Neuronal stem cell (in vitro differentiated cells): ENCODE measurements around the gene CHPF2.

Experiments used
- DNase-seq: peaks from one replicate; pipeline ENCODE4 v3.0.0-alpha.2; 2013; ENCODE audit warnings: low spot score
- H2AFZ ChIP-seq: one replicate; pipeline ENCODE4 v1.6.1; 2013; ENCODE audit warnings: mild to moderate bottlenecking, low read length, inconsistent platforms
- H2AK5ac ChIP-seq: 2 replicates; pipeline ENCODE4 v1.6.1; 2013; ENCODE audit warnings: low read depth, mild to moderate bottlenecking, inconsistent platforms, low read length, moderate library complexity, mixed read lengths
- H2BK120ac ChIP-seq: 2 replicates; pipeline ENCODE4 v1.6.1; 2013; ENCODE audit warnings: low read depth, mild to moderate bottlenecking, inconsistent platforms, low read length, moderate library complexity, mixed read lengths
- H2BK12ac ChIP-seq: one replicate; pipeline ENCODE4 v1.6.1; 2013; ENCODE audit warnings: low read length, inconsistent platforms
- H2BK15ac ChIP-seq: 2 replicates; pipeline ENCODE4 v1.6.1; 2013; ENCODE audit warnings: mild to moderate bottlenecking, low read length, inconsistent platforms, mixed read lengths
- H2BK5ac ChIP-seq: one replicate; pipeline ENCODE4 v1.6.1; 2013; ENCODE audit warnings: inconsistent platforms, mild to moderate bottlenecking, low read length, moderate library complexity
- H3K14ac ChIP-seq: one replicate; pipeline ENCODE4 v1.6.1; 2013; ENCODE audit warnings: low read length, inconsistent platforms
- H3K18ac ChIP-seq: 2 replicates; pipeline ENCODE4 v1.6.1; 2013; ENCODE audit warnings: low read length, inconsistent platforms
- H3K23ac ChIP-seq: 2 replicates; pipeline ENCODE4 v1.6.1; 2013; ENCODE audit warnings: low read depth, mild to moderate bottlenecking, mixed read lengths, low read length, inconsistent platforms; ENCODE audit not compliant: poor library complexity
- H3K27ac ChIP-seq: replicated peaks from 3 replicates; pipeline ENCODE4 v1.5.1; 2013; ENCODE audit warnings: low read length, inconsistent platforms
- H3K27me3 ChIP-seq, 3 experiments: 2 replicates each; pipeline ENCODE4 v1.6.1; 2013; ENCODE audit warnings: low read length in 3 of 3, mild to moderate bottlenecking in 2 of 3, inconsistent platforms in 1 of 3, low read depth in 1 of 3, mixed read lengths in 1 of 3, moderate library complexity in 1 of 3; ENCODE audit not compliant: control insufficient read depth in 3 of 3, insufficient read depth in 3 of 3
- H3K36me3 ChIP-seq, 2 donors: replicated peaks in 1 of 2; 2 replicates each; pipeline ENCODE4 v1.6.1; 2013; ENCODE audit warnings: low read length in 2 of 2; ENCODE audit not compliant: control insufficient read depth in 2 of 2, insufficient read depth in 2 of 2
- H3K4ac ChIP-seq: 2 replicates; pipeline ENCODE4 v1.6.1; 2013; ENCODE audit warnings: inconsistent platforms, mild to moderate bottlenecking, low read length, moderate library complexity
- H3K4me1 ChIP-seq, 2 donors: 1 replicate in 1 of 2; 2 replicates in 1 of 2; pipeline ENCODE4 v1.6.1; 2013; ENCODE audit warnings: low read length in 2 of 2, low read depth in 1 of 2; ENCODE audit not compliant: control insufficient read depth in 2 of 2, insufficient read depth in 1 of 2
- H3K4me2 ChIP-seq: one replicate; pipeline ENCODE4 v1.6.1; 2013; ENCODE audit warnings: mild to moderate bottlenecking, low read length, inconsistent platforms; ENCODE audit not compliant: insufficient read depth, poor library complexity, severe bottlenecking
- H3K4me3 ChIP-seq, 2 donors: 2 replicates each; pipeline ENCODE4 v1.5.1; 2013; ENCODE audit warnings: low read length in 2 of 2, mild to moderate bottlenecking in 2 of 2, inconsistent platforms in 1 of 2, moderate library complexity in 1 of 2
- H3K79me1 ChIP-seq: one replicate; pipeline ENCODE4 v1.6.1; 2013; ENCODE audit warnings: low read depth, mild to moderate bottlenecking, inconsistent platforms, low read length, moderate library complexity
- H3K9ac ChIP-seq: one replicate; pipeline ENCODE4 v1.6.1; 2013; ENCODE audit warnings: mild to moderate bottlenecking, low read depth, low read length, inconsistent platforms; ENCODE audit not compliant: poor library complexity
- H3K9me3 ChIP-seq, 2 donors: replicated peaks in 1 of 2; 2 replicates each; pipeline versions ENCODE3 to v1.6.1; 2013; ENCODE audit warnings: low read length in 2 of 2, mild to moderate bottlenecking in 2 of 2, inconsistent platforms in 1 of 2, low read depth in 1 of 2, mixed read lengths in 1 of 2, moderate library complexity in 1 of 2; ENCODE audit not compliant: control insufficient read depth in 2 of 2, insufficient read depth in 1 of 2
- H4K8ac ChIP-seq: one replicate; pipeline ENCODE4 v1.6.1; 2013; ENCODE audit warnings: low read depth, mild to moderate bottlenecking, inconsistent platforms, low read length, moderate library complexity
- H4K91ac ChIP-seq: one replicate; pipeline ENCODE4 v1.6.1; 2013; ENCODE audit warnings: low read length, low read depth, mild to moderate bottlenecking, inconsistent platforms; ENCODE audit not compliant: poor library complexity
- WGBS, 2 donors: extraction: QIAGEN DNeasy Blood & Tissue Kit; methylation state at CpG; one replicate each; pipeline ENCODE4 v1.1.7; 2013; ENCODE audit warnings: missing lambda C conversion rate in 2 of 2, mixed read lengths in 1 of 2; ENCODE audit not compliant: insufficient read length in 2 of 2, insufficient replicate concordance in 1 of 2; ENCODE audit errors: extremely low coverage in 2 of 2; 5-methylcytosine and 5-hydroxymethylcytosine counted together

The CHPF2 gene

GRCh38 chr7:151187409-151188251 is 44.7 kb upstream of the CHPF2 start:
- peaks cover 0 to 60% (median 0%) of the 10 kb centered on the region in 3 experiments for H3K27me3 ChIP-seq
- WGBS, 2 donors, result no CpG with 5 or more reads among the region's 22 CpGs
- no peak overlapping the region for H2BK12ac ChIP-seq
- H4K8ac ChIP-seq, result peak overlapping the region; percentile 57
- no peaks in the 10 kb centered on the region for H3K36me3 ChIP-seq
- H3K79me1 ChIP-seq, result peaks cover 1% of the 10 kb centered on the region
- no peak for DNase-seq
- H3K4ac ChIP-seq, result no peak overlapping the region
- H2BK5ac ChIP-seq, result peak overlapping the region; percentile 72
- H3K4me2 ChIP-seq, result no peak overlapping the region
- H2AK5ac ChIP-seq, result no peak overlapping the region
- H3K27ac ChIP-seq, result no peak overlapping the region
- peak overlapping the region; percentile 58 for H3K18ac ChIP-seq
- H4K91ac ChIP-seq, result no peak overlapping the region
- H3K9ac ChIP-seq, result no peak overlapping the region
- H2BK120ac ChIP-seq, result no peak overlapping the region
- H3K4me1 ChIP-seq, result no peaks in the 10 kb centered on the region
- no peak overlapping the region for H3K4me3 ChIP-seq
- no peak overlapping the region for H2AFZ ChIP-seq
- no peaks in the 10 kb centered on the region for H3K9me3 ChIP-seq
- H2BK15ac ChIP-seq, result peak overlapping the region; percentile 83
- H3K14ac ChIP-seq, result no peak overlapping the region
- peak overlapping the region; percentile 89 for H3K23ac ChIP-seq

DNA sequence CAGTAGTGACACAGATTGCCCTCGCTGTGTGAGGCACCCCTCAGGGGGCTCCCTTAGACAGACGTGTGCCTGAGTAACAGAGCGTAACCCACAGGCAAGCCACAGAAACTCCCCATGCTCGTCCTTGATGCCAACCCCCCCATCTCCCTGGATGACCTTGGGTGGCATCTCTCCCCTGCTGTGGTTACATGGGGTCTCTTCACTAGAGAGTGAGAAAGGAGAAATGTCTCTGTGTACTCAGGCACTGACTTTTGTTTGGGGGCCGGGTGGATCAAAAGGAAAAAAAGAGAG is 44.1 kb upstream of the CHPF2 start:
- no peaks in the 10 kb centered on the region for H3K9me3 ChIP-seq
- H3K36me3 ChIP-seq, result no peaks in the 10 kb centered on the region
- no peak overlapping the region for H3K18ac ChIP-seq
- H3K23ac ChIP-seq, result no peak overlapping the region
- H3K9ac ChIP-seq, result no peak overlapping the region
- H2BK5ac ChIP-seq, result no peak overlapping the region
- DNase-seq, result no peak
- peaks cover 1% of the 10 kb centered on the region for H3K79me1 ChIP-seq
- H3K14ac ChIP-seq, result no peak overlapping the region
- H2AFZ ChIP-seq, result no peak overlapping the region
- H3K4me1 ChIP-seq, result no peaks in the 10 kb centered on the region
- H4K8ac ChIP-seq, result no peak overlapping the region
- no peak overlapping the region for H3K4ac ChIP-seq
- H2BK120ac ChIP-seq, result no peak overlapping the region
- no peak overlapping the region for H3K4me2 ChIP-seq
- no peak overlapping the region for H2BK15ac ChIP-seq
- H2BK12ac ChIP-seq, result no peak overlapping the region
- H2AK5ac ChIP-seq, result no peak overlapping the region
- H3K4me3 ChIP-seq, result no peak overlapping the region
- H3K27ac ChIP-seq, result no peak overlapping the region
- H4K91ac ChIP-seq, result no peak overlapping the region
- no CpG with 5 or more reads among the region's 5 CpGs for WGBS, 2 donors
- H3K27me3 ChIP-seq, result peaks cover 0 to 61% (median 0%) of the 10 kb centered on the region in 3 experiments

DNA sequence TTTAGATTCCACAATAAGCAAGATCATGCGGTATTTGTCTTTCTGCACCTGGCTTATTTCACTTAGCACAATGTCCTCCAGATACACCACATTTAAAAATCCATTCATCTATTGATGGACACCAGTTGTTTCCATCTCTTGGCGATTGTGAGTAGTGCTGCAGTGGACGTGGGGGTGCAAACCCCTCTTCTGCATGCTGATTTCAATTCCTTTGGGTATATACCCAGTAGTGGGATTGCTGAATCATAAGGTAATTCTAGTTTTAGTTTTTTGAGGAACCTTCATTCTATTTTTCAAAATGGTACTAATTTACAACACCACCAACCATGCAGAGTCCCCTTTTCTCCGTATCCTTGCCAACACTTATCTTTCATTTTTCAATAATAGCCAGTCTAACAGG is 43.2 kb upstream of the CHPF2 start:
- H4K91ac ChIP-seq, result no peak overlapping the region
- H3K4ac ChIP-seq, result no peak overlapping the region
- H3K79me1 ChIP-seq, result peaks cover 1% of the 10 kb centered on the region
- no peak overlapping the region for H2BK15ac ChIP-seq
- no peak overlapping the region for H3K9ac ChIP-seq
- H3K23ac ChIP-seq, result no peak overlapping the region
- H3K14ac ChIP-seq, result no peak overlapping the region
- no peak overlapping the region for H2BK12ac ChIP-seq
- no CpG with 5 or more reads among the region's 4 CpGs for WGBS, 2 donors
- H3K4me1 ChIP-seq, result no peaks in the 10 kb centered on the region
- DNase-seq, result no peak
- peaks cover 0 to 70% (median 0%) of the 10 kb centered on the region in 3 experiments for H3K27me3 ChIP-seq
- H3K4me2 ChIP-seq, result no peak overlapping the region
- no peak overlapping the region for H3K4me3 ChIP-seq
- no peak overlapping the region for H2BK120ac ChIP-seq
- no peaks in the 10 kb centered on the region for H3K36me3 ChIP-seq
- H3K9me3 ChIP-seq, result no peaks in the 10 kb centered on the region
- H2AFZ ChIP-seq, result no peak overlapping the region
- H3K27ac ChIP-seq, result no peak overlapping the region
- H2AK5ac ChIP-seq, result no peak overlapping the region
- no peak overlapping the region for H3K18ac ChIP-seq
- no peak overlapping the region for H2BK5ac ChIP-seq
- no peak overlapping the region for H4K8ac ChIP-seq

DNA sequence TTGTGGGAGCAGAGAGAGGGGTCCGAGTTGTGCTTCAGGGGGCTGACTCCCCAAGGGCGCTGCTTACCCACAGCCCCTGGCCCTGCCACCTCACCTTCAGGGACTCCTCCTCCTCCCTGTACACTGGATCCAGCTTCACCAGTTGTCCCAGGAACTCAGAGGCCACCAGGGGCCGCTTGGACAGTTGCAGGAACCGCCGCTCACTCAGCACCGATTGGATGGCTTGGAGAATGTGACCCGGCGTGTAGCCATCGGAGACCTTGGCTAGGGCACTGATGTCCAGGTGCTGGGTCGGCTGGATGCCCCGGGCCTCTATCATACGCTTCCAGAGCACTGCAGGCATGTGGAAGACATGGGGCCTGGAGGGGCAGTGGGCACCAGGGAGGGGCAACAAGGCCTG is 40.7 kb upstream of the CHPF2 start:
- H3K4me1 ChIP-seq, result peaks cover 0 to 2% of the 10 kb centered on the region in 2 donors
- H3K4me2 ChIP-seq, result no peak overlapping the region
- H2AK5ac ChIP-seq, result no peak overlapping the region
- H3K9ac ChIP-seq, result no peak overlapping the region
- peaks cover 0 to 90% (median 0%) of the 10 kb centered on the region in 3 experiments for H3K27me3 ChIP-seq
- no peak overlapping the region for H2BK5ac ChIP-seq
- H2BK120ac ChIP-seq, result no peak overlapping the region
- no peak overlapping the region for H2BK15ac ChIP-seq
- no peak overlapping the region for H3K27ac ChIP-seq
- H3K18ac ChIP-seq, result no peak overlapping the region
- H3K4me3 ChIP-seq, result no peak overlapping the region
- no peak for DNase-seq
- H2BK12ac ChIP-seq, result no peak overlapping the region
- H3K79me1 ChIP-seq, result peaks cover 1% of the 10 kb centered on the region
- H3K14ac ChIP-seq, result no peak overlapping the region
- H4K8ac ChIP-seq, result no peak overlapping the region
- H3K4ac ChIP-seq, result no peak overlapping the region
- no peaks in the 10 kb centered on the region for H3K36me3 ChIP-seq
- no CpG with 5 or more reads among the region's 12 CpGs for WGBS, 2 donors
- no peak overlapping the region for H2AFZ ChIP-seq
- H4K91ac ChIP-seq, result no peak overlapping the region
- H3K9me3 ChIP-seq, result no peaks in the 10 kb centered on the region
- no peak overlapping the region for H3K23ac ChIP-seq
